Measurements from ENCODE around the gene RPP30. TPM values are rescaled to one million over a fixed set of nuclear protein-coding genes. Genes with fewer than 3 reads are reported as not detected.
A peak's percentile ranks its signal among the peaks of the same experiment; 100 is the strongest.

The RPP30 gene
- polyA plus RNA-seq, 3 donors: 24.9 to 42.9 (median 40.3) TPM

- Histone ChIP-seq H3K9ac (ENCODE audit: insufficient read depth, low read length, poor library complexity, severe bottlenecking) (no peak overlapping the region), H3K4me3 (replicated peaks in 1 of 3; ENCODE audit: low read depth in 2 of 3, low read length in 3 of 3) (no peak overlapping the region), H3K27me3 (ENCODE audit: control insufficient read depth in 2 of 2, insufficient read depth in 2 of 2, low read length in 2 of 2) (peaks cover 2 to 11% of the 10 kb centered on the region in 2 donors), H3K4me1 (ENCODE audit: control insufficient read depth in 1 of 2, insufficient read depth in 2 of 2, low read length in 2 of 2) (no peaks in the 10 kb centered on the region), H3K9me3 (replicated peaks in 1 of 2; ENCODE audit: control insufficient read depth in 1 of 2, insufficient read depth in 1 of 2, low read length in 2 of 2) (peaks cover 0 to 11% of the 10 kb centered on the region in 2 donors), H2AFZ (ENCODE audit: insufficient read depth, low read depth, low read length, poor library complexity, severe bottlenecking) (no peak overlapping the region), H3K4me2 (replicated peaks; ENCODE audit: extremely low read depth, low read length, poor library complexity, severe bottlenecking) (no peak overlapping the region), H3K79me2 (ENCODE audit: insufficient read depth, low read length) (no peaks in the 10 kb centered on the region), H3K27ac (ENCODE audit: low read depth in 1 of 2, low read length in 2 of 2) (no peak overlapping the region), H3K36me3 (replicated peaks in 1 of 2; ENCODE audit: control insufficient read depth in 1 of 2, insufficient read depth in 2 of 2, low read length in 2 of 2) (no peaks in the 10 kb centered on the region), H4K20me1 (ENCODE audit: insufficient read depth, low read length) (no peaks in the 10 kb centered on the region)
- H3K4me3 Mint-ChIP-seq: no peak overlapping the region
- 71% methylated on average over 1 of the region's 3 CpGs for WGBS (ENCODE audit: insufficient coverage)
- intact Hi-C loops (cut with micrococcal nuclease): loop anchor here (2.0 to 10.0 kb wide), 3 partner anchors 113 to 1071 kb away; no protein-coding TSS in a partner anchor
- H3K36me3 Mint-ChIP-seq: no peaks in the 10 kb centered on the region
- peak in 1 of 3 donors; percentile 21 for DNase-seq
- peaks cover 5 to 13% (median 10%) of the 10 kb centered on the region in 7 donors for H3K9me3 Mint-ChIP-seq
- no peaks in the 10 kb centered on the region for H3K4me1 Mint-ChIP-seq
- peak; percentile 17 for TF ChIP-seq CTCF (IDR thresholded peaks at IDR 0.05)
- no peak overlapping the region for H3K27ac Mint-ChIP-seq
- H3K27me3 Mint-ChIP-seq (ENCODE audit: low read depth in 3 of 3): peaks cover 14 to 28% (median 27%) of the 10 kb centered on the region in 3 donors
These were observed 6.4 kb upstream of the RPP30 start for GRCh38 chr10:90865401-90865800.

- Histone ChIP-seq H3K27ac (ENCODE audit: low read depth in 1 of 2, low read length in 2 of 2) (no peak overlapping the region), H3K4me2 (replicated peaks; ENCODE audit: extremely low read depth, low read length, poor library complexity, severe bottlenecking) (no peak overlapping the region), H3K4me1 (ENCODE audit: control insufficient read depth in 1 of 2, insufficient read depth in 2 of 2, low read length in 2 of 2) (peaks cover 2 to 4% of the 10 kb centered on the region in 2 donors), H2AFZ (ENCODE audit: insufficient read depth, low read depth, low read length, poor library complexity, severe bottlenecking) (no peak overlapping the region), H3K79me2 (ENCODE audit: insufficient read depth, low read length) (no peaks in the 10 kb centered on the region), H4K20me1 (ENCODE audit: insufficient read depth, low read length) (no peaks in the 10 kb centered on the region), H3K27me3 (ENCODE audit: control insufficient read depth in 2 of 2, insufficient read depth in 2 of 2, low read length in 2 of 2) (peaks cover 2 to 11% of the 10 kb centered on the region in 2 donors), H3K36me3 (replicated peaks in 1 of 2; ENCODE audit: control insufficient read depth in 1 of 2, insufficient read depth in 2 of 2, low read length in 2 of 2) (no peaks in the 10 kb centered on the region), H3K9ac (ENCODE audit: insufficient read depth, low read length, poor library complexity, severe bottlenecking) (no peak overlapping the region), H3K4me3 (replicated peaks in 1 of 3; ENCODE audit: low read depth in 2 of 3, low read length in 3 of 3) (no peak overlapping the region), H3K9me3 (replicated peaks in 1 of 2; ENCODE audit: control insufficient read depth in 1 of 2, insufficient read depth in 1 of 2, low read length in 2 of 2) (peaks cover 0 to 11% of the 10 kb centered on the region in 2 donors)
- Mint-ChIP-seq H3K9me3 (peaks cover 5 to 13% (median 10%) of the 10 kb centered on the region in 7 donors), H3K36me3 (no peaks in the 10 kb centered on the region), H3K27me3 (ENCODE audit: low read depth in 3 of 3) (peaks cover 14 to 29% (median 22%) of the 10 kb centered on the region in 3 donors), H3K4me3 (no peak overlapping the region), H3K4me1 (peaks cover 6% of the 10 kb centered on the region), H3K27ac (no peak overlapping the region)
- DNase-seq: no peak
- no peak for TF ChIP-seq CTCF (IDR thresholded peaks at IDR 0.05)
- WGBS (ENCODE audit: insufficient coverage): 95% methylated on average over 4 of the region's 4 CpGs
- intact Hi-C loops (cut with micrococcal nuclease): loop anchor here (5.0 to 10.0 kb wide), 2 partner anchors 114 to 1071 kb away; no protein-coding TSS in a partner anchor
These were observed 5.7 kb upstream of the RPP30 start for GRCh38 chr10:90866050-90866598.

Data from CD14-positive monocyte (primary cell).